ENCODE data around the gene TRPC4AP.

DNA sequence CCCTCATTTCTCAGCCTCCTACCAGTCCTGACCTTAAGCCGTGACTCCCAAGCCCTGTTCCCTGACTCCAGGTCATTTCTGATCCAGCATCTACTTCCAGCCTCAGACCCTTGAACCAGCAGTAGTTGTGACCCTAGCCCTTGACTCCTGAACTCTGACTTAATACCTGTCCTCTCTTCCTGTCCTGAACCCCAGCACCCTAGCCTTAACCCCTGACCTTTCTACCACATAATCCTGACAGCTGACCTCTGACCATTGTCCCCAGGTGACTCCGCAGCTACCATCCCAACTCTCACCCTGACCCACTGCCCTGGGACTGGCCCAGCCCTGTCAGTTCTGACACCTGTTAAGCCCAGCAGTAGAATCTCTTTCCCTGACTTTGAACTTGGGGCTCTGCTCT, 94.8 kb downstream of the TRPC4AP start:
- TF ChIP-seq, protein P1, sequence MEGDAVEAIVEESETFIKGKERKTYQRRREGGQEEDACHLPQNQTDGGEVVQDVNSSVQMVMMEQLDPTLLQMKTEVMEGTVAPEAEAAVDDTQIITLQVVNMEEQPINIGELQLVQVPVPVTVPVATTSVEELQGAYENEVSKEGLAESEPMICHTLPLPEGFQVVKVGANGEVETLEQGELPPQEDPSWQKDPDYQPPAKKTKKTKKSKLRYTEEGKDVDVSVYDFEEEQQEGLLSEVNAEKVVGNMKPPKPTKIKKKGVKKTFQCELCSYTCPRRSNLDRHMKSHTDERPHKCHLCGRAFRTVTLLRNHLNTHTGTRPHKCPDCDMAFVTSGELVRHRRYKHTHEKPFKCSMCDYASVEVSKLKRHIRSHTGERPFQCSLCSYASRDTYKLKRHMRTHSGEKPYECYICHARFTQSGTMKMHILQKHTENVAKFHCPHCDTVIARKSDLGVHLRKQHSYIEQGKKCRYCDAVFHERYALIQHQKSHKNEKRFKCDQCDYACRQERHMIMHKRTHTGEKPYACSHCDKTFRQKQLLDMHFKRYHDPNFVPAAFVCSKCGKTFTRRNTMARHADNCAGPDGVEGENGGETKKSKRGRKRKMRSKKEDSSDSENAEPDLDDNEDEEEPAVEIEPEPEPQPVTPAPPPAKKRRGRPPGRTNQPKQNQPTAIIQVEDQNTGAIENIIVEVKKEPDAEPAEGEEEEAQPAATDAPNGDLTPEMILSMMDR (IDR thresholded peaks at IDR 0.05) = no peak
- TF ChIP-seq POLR2A (IDR thresholded peaks at IDR 0.05) (no peak), EP300 (IDR thresholded peaks at IDR 0.05) (no peak)

Data from tibial nerve (tissue), 4 donors.